Activated naive CD4-positive, alpha-beta T cell treated with anti-CD3 and anti-CD28 coated beads, Interleukin-2, amount 50 U/mL, for 24 hours (primary cell): ENCODE measurements around the gene SAMD4B.

ENCODE experiments used
- H3K27ac Mint-ChIP-seq: one replicate; pipeline ENCODE4 v1.8.0; 2021; ENCODE audit warnings: mild to moderate bottlenecking, mixed read lengths
- H3K27me3 Mint-ChIP-seq: one replicate; pipeline ENCODE4 v1.8.0; 2021; ENCODE audit warnings: mixed read lengths
- H3K36me3 Mint-ChIP-seq: one replicate; pipeline ENCODE4 v1.8.0; 2021; ENCODE audit warnings: mixed read lengths
- H3K4me1 Mint-ChIP-seq: one replicate; pipeline ENCODE4 v1.8.0; 2021; ENCODE audit warnings: mixed read lengths
- H3K4me3 Mint-ChIP-seq: one replicate; pipeline ENCODE4 v1.8.0; 2021; ENCODE audit warnings: mild to moderate bottlenecking, mixed read lengths
- H3K9me3 Mint-ChIP-seq: one replicate; pipeline ENCODE4 v1.8.0; 2021; ENCODE audit warnings: mixed read lengths

The SAMD4B gene

GRCh38 chr19:39384839-39385568 lies 42.8 kb downstream of the SAMD4B start:
- Mint-ChIP-seq H3K36me3 (peaks cover 17% of the 10 kb centered on the region), H3K9me3 (no peaks in the 10 kb centered on the region), H3K27ac (peak overlapping the region; percentile 72), H3K27me3 (no peaks in the 10 kb centered on the region), H3K4me1 (peaks cover 11% of the 10 kb centered on the region), H3K4me3 (no peak overlapping the region)

GRCh38 chr19:39385629-39386411 lies 43.6 kb downstream of the SAMD4B start:
- Mint-ChIP-seq H3K9me3 (no peaks in the 10 kb centered on the region), H3K4me3 (no peak overlapping the region), H3K27ac (peak overlapping the region; percentile 68)

GRCh38 chr19:39386557-39386956 lies 44.3 kb downstream of the SAMD4B start:
- no peak overlapping the region for H3K4me3 Mint-ChIP-seq
- H3K9me3 Mint-ChIP-seq, result no peaks in the 10 kb centered on the region
- peaks cover 19% of the 10 kb centered on the region for H3K4me1 Mint-ChIP-seq
- peak overlapping the region; percentile 12 for H3K27ac Mint-ChIP-seq
- H3K27me3 Mint-ChIP-seq, result no peaks in the 10 kb centered on the region
- peaks cover 9% of the 10 kb centered on the region for H3K36me3 Mint-ChIP-seq

More at GRCh38 chr19:39385629-39386411, 43.6 kb downstream of the SAMD4B start:
- peaks cover 16% of the 10 kb centered on the region for H3K36me3 Mint-ChIP-seq
- peaks cover 16% of the 10 kb centered on the region for H3K4me1 Mint-ChIP-seq
- H3K27me3 Mint-ChIP-seq, result no peaks in the 10 kb centered on the region

- H3K27me3 Mint-ChIP-seq, result no peaks in the 10 kb centered on the region
- no peaks in the 10 kb centered on the region for H3K9me3 Mint-ChIP-seq
- no peak overlapping the region for H3K4me3 Mint-ChIP-seq
- H3K36me3 Mint-ChIP-seq, result peaks cover 8% of the 10 kb centered on the region
- H3K4me1 Mint-ChIP-seq, result peaks cover 32% of the 10 kb centered on the region
- H3K27ac Mint-ChIP-seq, result peak overlapping the region; percentile 74
These were observed 46.4 kb downstream of the SAMD4B start for GRCh38 chr19:39388657-39389056.

GRCh38 chr19:39389631-39390414 lies 47.6 kb downstream of the SAMD4B start:
- Mint-ChIP-seq H3K36me3 (peaks cover 10% of the 10 kb centered on the region), H3K4me3 (peak overlapping the region; percentile 96), H3K9me3 (no peaks in the 10 kb centered on the region), H3K27ac (peak overlapping the region; percentile 94), H3K4me1 (peaks cover 35% of the 10 kb centered on the region), H3K27me3 (no peaks in the 10 kb centered on the region)

- peak overlapping the region; percentile 94 for H3K27ac Mint-ChIP-seq
- H3K27me3 Mint-ChIP-seq, result no peaks in the 10 kb centered on the region
- H3K4me3 Mint-ChIP-seq, result peak overlapping the region; percentile 96
- H3K9me3 Mint-ChIP-seq, result no peaks in the 10 kb centered on the region
- H3K36me3 Mint-ChIP-seq, result peaks cover 10% of the 10 kb centered on the region
- H3K4me1 Mint-ChIP-seq, result peaks cover 38% of the 10 kb centered on the region
These were observed 48.2 kb downstream of the SAMD4B start for GRCh38 chr19:39390451-39390750.

- H3K4me3 Mint-ChIP-seq, result peak within 1 kb of the TSS; percentile 96
- no peaks in the 10 kb centered on the region for H3K27me3 Mint-ChIP-seq
- H3K9me3 Mint-ChIP-seq, result no peaks in the 10 kb centered on the region
- H3K4me1 Mint-ChIP-seq, result peaks cover 38% of the 10 kb centered on the region
- peak within 1 kb of the TSS; percentile 94 for H3K27ac Mint-ChIP-seq
- H3K36me3 Mint-ChIP-seq, result peaks cover 7% of the 10 kb centered on the region
These were observed 48.7 kb downstream of the SAMD4B start, which contains the start of the genes MED29 and PAF1 for GRCh38 chr19:39390751-39391437. MED29 (plus strand) TSS chr19:39391378; CDS start chr19:39391423, 45 bp downstream. PAF1 (minus strand) TSS chr19:39391106; CDS start chr19:39390864, 242 bp downstream.

- H3K36me3 Mint-ChIP-seq, result peaks cover 2% of the 10 kb centered on the region
- peaks cover 62% of the 10 kb centered on the region for H3K4me1 Mint-ChIP-seq
- peak overlapping the region; percentile 50 for H3K4me3 Mint-ChIP-seq
- no peaks in the 10 kb centered on the region for H3K27me3 Mint-ChIP-seq
- H3K9me3 Mint-ChIP-seq, result no peaks in the 10 kb centered on the region
- peak overlapping the region; percentile 71 for H3K27ac Mint-ChIP-seq
These were observed 55.4 kb downstream of the SAMD4B start for GRCh38 chr19:39397360-39398296.

- H3K36me3 Mint-ChIP-seq, result peaks cover 2% of the 10 kb centered on the region
- H3K9me3 Mint-ChIP-seq, result no peaks in the 10 kb centered on the region
- peak overlapping the region; percentile 50 for H3K4me3 Mint-ChIP-seq
- no peak overlapping the region for H3K27ac Mint-ChIP-seq
- H3K4me1 Mint-ChIP-seq, result peaks cover 63% of the 10 kb centered on the region
- no peaks in the 10 kb centered on the region for H3K27me3 Mint-ChIP-seq
These were observed 56.2 kb downstream of the SAMD4B start for GRCh38 chr19:39398297-39398864.

GRCh38 chr19:39399668-39400050 lies 57.4 kb downstream of the SAMD4B start:
- Mint-ChIP-seq H3K9me3 (no peaks in the 10 kb centered on the region), H3K27ac (peak overlapping the region; percentile 39), H3K27me3 (no peaks in the 10 kb centered on the region), H3K4me1 (peaks cover 63% of the 10 kb centered on the region), H3K36me3 (no peaks in the 10 kb centered on the region), H3K4me3 (peak overlapping the region; percentile 12)

- Mint-ChIP-seq H3K27ac (peak overlapping the region; percentile 39), H3K4me1 (peaks cover 65% of the 10 kb centered on the region), H3K9me3 (no peaks in the 10 kb centered on the region), H3K27me3 (no peaks in the 10 kb centered on the region), H3K36me3 (no peaks in the 10 kb centered on the region), H3K4me3 (peak overlapping the region; percentile 9)
These were observed 57.8 kb downstream of the SAMD4B start for GRCh38 chr19:39400061-39400460.

GRCh38 chr19:39401070-39401548 lies 58.9 kb downstream of the SAMD4B start:
- no peaks in the 10 kb centered on the region for H3K36me3 Mint-ChIP-seq

GRCh38 chr19:39401549-39402345 lies 59.5 kb downstream of the SAMD4B start:
- no peaks in the 10 kb centered on the region for H3K36me3 Mint-ChIP-seq

More at GRCh38 chr19:39401070-39401548, 58.9 kb downstream of the SAMD4B start:
- Mint-ChIP-seq H3K9me3 (no peaks in the 10 kb centered on the region), H3K27ac (peak overlapping the region; percentile 97), H3K4me1 (peaks cover 70% of the 10 kb centered on the region), H3K27me3 (no peaks in the 10 kb centered on the region), H3K4me3 (peak overlapping the region; percentile 81)

More at GRCh38 chr19:39401549-39402345, 59.5 kb downstream of the SAMD4B start:
- no peaks in the 10 kb centered on the region for H3K9me3 Mint-ChIP-seq
- peak overlapping the region; percentile 81 for H3K4me3 Mint-ChIP-seq
- peak overlapping the region; percentile 97 for H3K27ac Mint-ChIP-seq
- H3K27me3 Mint-ChIP-seq, result no peaks in the 10 kb centered on the region
- H3K4me1 Mint-ChIP-seq, result peaks cover 74% of the 10 kb centered on the region
